ENCODE results near the gene PLP1.
A peak's percentile ranks its signal among the peaks of the same experiment; 100 is the strongest.
"Not testable (repeated sequence)": the region's sequence is repeated elsewhere in the genome, so short reads cannot be mapped to it uniquely, and the experiment has no call there.

PLP1 gene

GRCh38 chrX:103805860-103806259 lies 29.2 kb downstream of the PLP1 start:
- H3K4me3 ChIP-seq (ENCODE audit: low read length), result no peak overlapping the region
- no peak for TF ChIP-seq CTCF (IDR thresholded peaks at IDR 0.05; ENCODE audit: insufficient read depth, low read depth, low read length, missing control alignments)
- DNase-seq (ENCODE audit: low read depth), result no peak

- TF ChIP-seq CTCF (IDR thresholded peaks at IDR 0.05; ENCODE audit: insufficient read depth, low read depth, low read length, missing control alignments), result no peak
- H3K4me3 ChIP-seq (ENCODE audit: low read length), result no peak overlapping the region
- peak; percentile 9 for DNase-seq (ENCODE audit: low read depth)
These were observed 30.3 kb downstream of the PLP1 start for GRCh38 chrX:103806862-103807474.

- no peak overlapping the region for H3K4me3 ChIP-seq (ENCODE audit: low read length)
- DNase-seq (ENCODE audit: low read depth), result no peak
- no peak for TF ChIP-seq CTCF (IDR thresholded peaks at IDR 0.05; ENCODE audit: insufficient read depth, low read depth, low read length, missing control alignments)
These were observed 35.2 kb downstream of the PLP1 start for GRCh38 chrX:103811858-103812257.

- DNase-seq (ENCODE audit: low read depth); H3K4me3 ChIP-seq (ENCODE audit: low read length): not testable (repeated sequence)
These were observed 40.5 kb downstream of the PLP1 start for GRCh38 chrX:103817101-103817500.

GRCh38 chrX:103817502-103817901 lies 40.9 kb downstream of the PLP1 start:
- peak; percentile 52 for TF ChIP-seq CTCF (IDR thresholded peaks at IDR 0.05; ENCODE audit: insufficient read depth, low read depth, low read length, missing control alignments)
- DNase-seq (ENCODE audit: low read depth), result peak; percentile 54
- H3K4me3 ChIP-seq (ENCODE audit: low read length), result no peak overlapping the region

- H3K4me3 ChIP-seq (ENCODE audit: low read length), result no peak overlapping the region
- no peak for DNase-seq (ENCODE audit: low read depth)
- TF ChIP-seq CTCF (IDR thresholded peaks at IDR 0.05; ENCODE audit: insufficient read depth, low read depth, low read length, missing control alignments), result no peak
These were observed 42.4 kb downstream of the PLP1 start for GRCh38 chrX:103818842-103819619.

GRCh38 chrX:103820802-103821201 lies 44.2 kb downstream of the PLP1 start:
- H3K4me3 ChIP-seq (ENCODE audit: low read length); DNase-seq (ENCODE audit: low read depth): not testable (repeated sequence)

GRCh38 chrX:103823591-103823990 lies 47.0 kb downstream of the PLP1 start:
- DNase-seq (ENCODE audit: low read depth), result no peak
- TF ChIP-seq CTCF (IDR thresholded peaks at IDR 0.05; ENCODE audit: insufficient read depth, low read depth, low read length, missing control alignments), result no peak
- no peak overlapping the region for H3K4me3 ChIP-seq (ENCODE audit: low read length)
